Thyroid gland (tissue), 4 donors: ENCODE measurements around the gene MTHFD1.

Experiments
- POLR2A ChIP-seq, 2 donors: fragments of 450-650 bp; IDR thresholded peaks; one replicate each; pipeline ENCODE4 v1.6.1; 2017; ENCODE audit warnings: antibody characterized with exemption in 2 of 2, mild to moderate bottlenecking in 2 of 2, moderate library complexity in 1 of 2
- TF ChIP-seq, protein P1 (sequence below), 6 experiments: fragments of 200-600 bp in 3 of 6; fragments of 450-650 bp in 3 of 6; sonication (generic) in 3 of 6; IDR thresholded peaks; one replicate each; pipeline ENCODE4 v1.5.1; 2016 to 2019; ENCODE audit warnings: antibody characterized with exemption in 6 of 6, mild to moderate bottlenecking in 2 of 6, inconsistent platforms in 1 of 6, moderate library complexity in 1 of 6

DNA sequence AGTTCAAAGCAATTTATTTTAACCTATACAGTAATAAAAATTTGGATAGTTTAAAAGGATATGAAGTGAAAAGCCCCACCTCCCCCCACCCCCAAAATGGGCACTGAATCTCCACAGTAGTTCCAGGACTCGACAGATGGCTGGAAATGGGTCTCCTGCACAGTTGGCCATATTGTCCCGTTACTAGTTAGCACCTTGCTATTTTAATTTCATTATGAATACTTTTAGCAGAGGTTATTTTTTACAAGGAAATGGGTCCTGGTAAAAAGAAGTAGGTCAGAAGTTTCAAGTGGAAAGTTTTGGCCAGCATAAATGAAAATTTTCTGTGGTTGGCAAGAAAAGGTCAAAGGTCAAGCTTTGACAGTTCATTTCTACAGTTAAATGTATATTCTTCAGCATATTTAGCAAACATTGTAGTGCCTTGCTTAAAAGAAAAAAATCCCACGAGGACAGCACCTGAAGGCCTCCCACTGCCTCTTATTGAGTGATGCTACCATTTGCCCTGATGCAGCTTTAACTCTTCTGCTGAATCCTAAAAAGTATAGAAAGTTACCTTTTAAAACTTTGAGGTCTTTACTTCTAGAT, 28.3 kb downstream of the MTHFD1 start:
- TF ChIP-seq, protein P1, sequence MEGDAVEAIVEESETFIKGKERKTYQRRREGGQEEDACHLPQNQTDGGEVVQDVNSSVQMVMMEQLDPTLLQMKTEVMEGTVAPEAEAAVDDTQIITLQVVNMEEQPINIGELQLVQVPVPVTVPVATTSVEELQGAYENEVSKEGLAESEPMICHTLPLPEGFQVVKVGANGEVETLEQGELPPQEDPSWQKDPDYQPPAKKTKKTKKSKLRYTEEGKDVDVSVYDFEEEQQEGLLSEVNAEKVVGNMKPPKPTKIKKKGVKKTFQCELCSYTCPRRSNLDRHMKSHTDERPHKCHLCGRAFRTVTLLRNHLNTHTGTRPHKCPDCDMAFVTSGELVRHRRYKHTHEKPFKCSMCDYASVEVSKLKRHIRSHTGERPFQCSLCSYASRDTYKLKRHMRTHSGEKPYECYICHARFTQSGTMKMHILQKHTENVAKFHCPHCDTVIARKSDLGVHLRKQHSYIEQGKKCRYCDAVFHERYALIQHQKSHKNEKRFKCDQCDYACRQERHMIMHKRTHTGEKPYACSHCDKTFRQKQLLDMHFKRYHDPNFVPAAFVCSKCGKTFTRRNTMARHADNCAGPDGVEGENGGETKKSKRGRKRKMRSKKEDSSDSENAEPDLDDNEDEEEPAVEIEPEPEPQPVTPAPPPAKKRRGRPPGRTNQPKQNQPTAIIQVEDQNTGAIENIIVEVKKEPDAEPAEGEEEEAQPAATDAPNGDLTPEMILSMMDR (IDR thresholded peaks at IDR 0.05), result no peak
- TF ChIP-seq POLR2A (IDR thresholded peaks at IDR 0.05), result no peak
